MM.1S (cell line): Measurements from ENCODE around the gene USP24.

Experiments
- DNase-seq: peaks from one replicate; pipeline ENCODE4 v3.0.0-alpha.2; 2015
- H2AFZ ChIP-seq: fragments of 300-600 bp; sonication (generic); 2 replicates; pipeline ENCODE4 v1.6.0; 2016; ENCODE audit warnings: antibody characterized with exemption, low read length
- H3F3A ChIP-seq: fragments of 300-600 bp; sonication (generic); 2 replicates; pipeline ENCODE4 v1.6.1; 2016; ENCODE audit warnings: mild to moderate bottlenecking, antibody characterized with exemption, low read length, moderate library complexity, mixed read lengths; ENCODE audit not compliant: insufficient read depth
- H3K27ac ChIP-seq: fragments of 300-600 bp; sonication (generic); 2 replicates; pipeline ENCODE4 v1.5.1; 2016; ENCODE audit warnings: mild to moderate bottlenecking, low read length
- H3K27me3 ChIP-seq: fragments of 300-600 bp; sonication (generic); replicated peaks from 2 replicates; pipeline ENCODE4 v1.6.0; 2016; ENCODE audit warnings: low read length; ENCODE audit not compliant: insufficient read depth
- H3K36me3 ChIP-seq: fragments of 300-600 bp; sonication (generic); replicated peaks from 2 replicates; pipeline ENCODE4 v1.6.1; 2016; ENCODE audit warnings: mild to moderate bottlenecking, low read length, mixed read lengths; ENCODE audit not compliant: insufficient read depth
- H3K4me1 ChIP-seq: fragments of 300-600 bp; sonication (generic); 2 replicates; pipeline ENCODE4 v1.6.1; 2016; ENCODE audit warnings: low read length, mixed read lengths
- H3K4me2 ChIP-seq: fragments of 300-600 bp; sonication (generic); 2 replicates; pipeline ENCODE4 v1.6.0; 2016; ENCODE audit warnings: low read depth, low read length
- H3K4me3 ChIP-seq: fragments of 300-600 bp; sonication (generic); 2 replicates; pipeline ENCODE4 v1.5.1; 2016; ENCODE audit warnings: low read length, mixed read lengths
- H3K79me2 ChIP-seq: fragments of 300-600 bp; sonication (generic); 2 replicates; pipeline ENCODE4 v1.6.1; 2016; ENCODE audit warnings: mixed run types, low read length, mixed read lengths
- H3K9ac ChIP-seq: fragments of 300-600 bp; sonication (generic); 2 replicates; pipeline ENCODE4 v1.6.1; 2016; ENCODE audit warnings: low read length, mixed read lengths
- H3K9me2 ChIP-seq: fragments of 300-600 bp; sonication (generic); replicated peaks from 2 replicates; pipeline ENCODE4 v1.6.1; 2016; ENCODE audit warnings: mild to moderate bottlenecking, low read length, mixed read lengths; ENCODE audit not compliant: insufficient read depth
- H3K9me3 ChIP-seq: fragments of 300-600 bp; sonication (generic); replicated peaks from 2 replicates; pipeline ENCODE4 v1.6.1; 2016; ENCODE audit warnings: mild to moderate bottlenecking, low read length, mixed read lengths; ENCODE audit not compliant: insufficient read depth
- H4K20me1 ChIP-seq: fragments of 300-600 bp; sonication (generic); 2 replicates; pipeline ENCODE4 v1.6.1; 2016; ENCODE audit warnings: mild to moderate bottlenecking, low read length, moderate library complexity, mixed read lengths; ENCODE audit not compliant: insufficient read depth
- CTCF ChIP-seq: fragments of 300-600 bp; sonication (generic); IDR thresholded peaks from 2 replicates; pipeline ENCODE4 v1.5.1; 2016; ENCODE audit warnings: antibody characterized with exemption, low read length, mixed read lengths
- EZH2 ChIP-seq: fragments of 300-600 bp; sonication (generic); optimal IDR thresholded peaks from 2 replicates; pipeline ENCODE3; 2017; ENCODE audit warnings: low read depth, mild to moderate bottlenecking, antibody characterized with exemption, low read length, mixed read lengths
- EZH2phosphoT487 ChIP-seq: fragments of 300-600 bp; sonication (generic); IDR thresholded peaks from 2 replicates; pipeline ENCODE4 v1.6.1; 2018; ENCODE audit warnings: antibody characterized with exemption, low read length

The USP24 gene

GRCh38 chr1:55047611-55048010, 167.6 kb downstream of the USP24 start:
- TF ChIP-seq EZH2phosphoT487 (no peak), EZH2 (no peak), CTCF (no peak)
- no peaks in the 10 kb centered on the region for H3K9me2 ChIP-seq
- no peak overlapping the region for H3K4me2 ChIP-seq
- no peaks in the 10 kb centered on the region for H3K9me3 ChIP-seq
- H3K27me3 ChIP-seq, result no peaks in the 10 kb centered on the region
- no peaks in the 10 kb centered on the region for H3F3A ChIP-seq
- H3K9ac ChIP-seq, result no peak overlapping the region
- H3K79me2 ChIP-seq, result no peaks in the 10 kb centered on the region
- no peak for DNase-seq
- H3K4me3 ChIP-seq, result no peak overlapping the region
- H3K27ac ChIP-seq, result no peak overlapping the region
- no peaks in the 10 kb centered on the region for H3K36me3 ChIP-seq
- H4K20me1 ChIP-seq, result no peaks in the 10 kb centered on the region
- H3K4me1 ChIP-seq, result no peaks in the 10 kb centered on the region
- no peak overlapping the region for H2AFZ ChIP-seq

GRCh38 chr1:55046871-55047270, 168.3 kb downstream of the USP24 start:
- H3K27ac ChIP-seq, result no peak overlapping the region
- H3K36me3 ChIP-seq, result no peaks in the 10 kb centered on the region
- H3K79me2 ChIP-seq, result no peaks in the 10 kb centered on the region
- H3K4me1 ChIP-seq, result no peaks in the 10 kb centered on the region
- no peak overlapping the region for H3K4me3 ChIP-seq
- H3K4me2 ChIP-seq, result no peak overlapping the region
- H4K20me1 ChIP-seq, result no peaks in the 10 kb centered on the region
- no peaks in the 10 kb centered on the region for H3K9me2 ChIP-seq
- DNase-seq, result no peak
- no peaks in the 10 kb centered on the region for H3F3A ChIP-seq
- H3K27me3 ChIP-seq, result peaks cover under 1% of the 10 kb centered on the region; the same call in 1 of the 2 replicates
- H2AFZ ChIP-seq, result no peak overlapping the region
- H3K9ac ChIP-seq, result no peak overlapping the region
- no peak for TF ChIP-seq EZH2phosphoT487
- TF ChIP-seq CTCF, result no peak
- TF ChIP-seq EZH2, result no peak
- no peaks in the 10 kb centered on the region for H3K9me3 ChIP-seq

DNA sequence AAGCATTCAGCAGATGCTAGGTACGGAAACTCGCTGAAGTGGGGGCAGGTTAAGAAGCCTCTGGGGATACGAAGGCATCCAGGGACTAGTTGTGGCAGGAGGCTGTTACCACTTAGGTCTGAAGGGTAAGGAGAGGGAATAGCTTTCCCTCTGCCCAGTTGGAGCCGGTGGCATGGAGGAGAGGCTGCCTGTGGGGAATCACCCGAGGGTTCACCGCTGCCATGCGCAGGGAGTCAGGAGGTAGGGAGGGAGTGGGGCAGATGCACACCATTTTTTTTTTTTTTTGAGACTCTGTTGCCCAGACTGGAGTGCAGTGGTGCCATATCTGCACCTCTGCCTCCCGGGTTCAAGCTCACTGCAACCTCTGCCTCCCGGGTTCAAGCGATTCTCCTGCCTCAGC, 169.7 kb downstream of the USP24 start:
- H3K4me2 ChIP-seq, result no peak overlapping the region

More for the DNA sequence above, 169.7 kb downstream of the USP24 start:
- Histone ChIP-seq H3K36me3 (no peaks in the 10 kb centered on the region), H3K9me2 (no peaks in the 10 kb centered on the region), H3K9me3 (no peaks in the 10 kb centered on the region), H2AFZ (no peak overlapping the region), H3K9ac (no peak overlapping the region), H4K20me1 (no peaks in the 10 kb centered on the region), H3K27me3 (peaks cover 14% of the 10 kb centered on the region), H3F3A (no peaks in the 10 kb centered on the region), H3K4me1 (no peaks in the 10 kb centered on the region), H3K27ac (no peak overlapping the region), H3K79me2 (no peaks in the 10 kb centered on the region), H3K4me3 (no peak overlapping the region)
- TF ChIP-seq EZH2phosphoT487, result no peak
- no peak for TF ChIP-seq EZH2
- TF ChIP-seq CTCF, result no peak
- DNase-seq, result no peak
